NOMO-1 treated with DMSO at 0.1 percent for 48 hours (cell line): ENCODE data around the gene CSKMT.
"Not testable (repeated sequence)": the region's sequence is repeated elsewhere in the genome, so short reads cannot be mapped to it uniquely, and the experiment has no call there.

Experiments used
- DNase-seq: peaks from one replicate; lab custom pipeline; 2025; ENCODE audit not compliant: unreplicated experiment; lab: John Stamatoyannopoulos, UW

Gene CSKMT

GRCh38 chr11:62687508-62688396, 22.6 kb downstream of the CSKMT start:
- no peak for DNase-seq

GRCh38 chr11:62688491-62688890, 23.4 kb downstream of the CSKMT start:
- no peak for DNase-seq

- DNase-seq, result no peak
Observed at GRCh38 chr11:62689421-62690183, 24.5 kb downstream of the CSKMT start, which contains the start of gene LRRN4CL. Gene LRRN4CL (minus strand): TSS chr11:62689530. CDS start chr11:62688508, 1,022 bp downstream.

- DNase-seq, result not testable (repeated sequence)
Observed at GRCh38 chr11:62693624-62694023, 28.5 kb downstream of the CSKMT start.

GRCh38 chr11:62694455-62695167, 29.5 kb downstream of the CSKMT start:
- peak; percentile 57 for DNase-seq

GRCh38 chr11:62702246-62702645, 37.1 kb downstream of the CSKMT start:
- DNase-seq, result no peak

- DNase-seq, result not testable (repeated sequence)
Observed at GRCh38 chr11:62703921-62704320, 38.8 kb downstream of the CSKMT start.

GRCh38 chr11:62705413-62705812, 40.3 kb downstream of the CSKMT start:
- no peak for DNase-seq

- peak; percentile 85 for DNase-seq
Observed at GRCh38 chr11:62705880-62706849, 41.1 kb downstream of the CSKMT start.

GRCh38 chr11:62706850-62707247, 41.7 kb downstream of the CSKMT start:
- DNase-seq, result no peak

- DNase-seq, result no peak
Observed at GRCh38 chr11:62707277-62707861, 42.3 kb downstream of the CSKMT start, which contains the start of the genes BSCL2 and GNG3. Gene BSCL2 (minus strand): TSS chr11:62707424. CDS start chr11:62707195, 229 bp downstream. Gene GNG3 (plus strand): TSS chr11:62707676. CDS start chr11:62708296, 620 bp downstream.

- DNase-seq, result no peak
Observed at GRCh38 chr11:62708392-62708791, 43.3 kb downstream of the CSKMT start.

- no peak for DNase-seq
Observed at GRCh38 chr11:62708793-62709192, 43.7 kb downstream of the CSKMT start.

- DNase-seq, result peak; percentile 99
Observed at GRCh38 chr11:62709247-62710000, 44.3 kb downstream of the CSKMT start.

GRCh38 chr11:62710001-62710345, 44.9 kb downstream of the CSKMT start:
- DNase-seq, result no peak

- no peak for DNase-seq
Observed at GRCh38 chr11:62712276-62712812, 47.2 kb downstream of the CSKMT start.

GRCh38 chr11:62712861-62713260, 47.7 kb downstream of the CSKMT start:
- no peak for DNase-seq

GRCh38 chr11:62713343-62713742, 48.2 kb downstream of the CSKMT start:
- DNase-seq, result no peak
